BLaER1 (cell line): Measurements from ENCODE around the gene AKT3.
A peak's percentile ranks its signal among the peaks of the same experiment; 100 is the strongest.
"Not testable (repeated sequence)": the region's sequence is repeated elsewhere in the genome, so short reads cannot be mapped to it uniquely, and the experiment has no call there.

Experiments
- H3K27ac ChIP-seq: shearing (Covaris generic); formaldehyde crosslinking; 2 replicates; pipeline ENCODE4 v1.8.1; 2022
- H3K27me3 ChIP-seq: shearing (Covaris generic); formaldehyde crosslinking; 2 replicates; pipeline ENCODE4 v1.8.1; 2022
- H3K36me3 ChIP-seq: shearing (Covaris generic); formaldehyde crosslinking; 2 replicates; pipeline ENCODE4 v1.8.1; 2022
- H3K4me1 ChIP-seq: shearing (Covaris generic); formaldehyde crosslinking; 2 replicates; pipeline ENCODE4 v1.8.1; 2022
- H3K4me2 ChIP-seq: shearing (Covaris generic); formaldehyde crosslinking; 2 replicates; pipeline ENCODE4 v1.8.1; 2022
- H3K4me3 ChIP-seq: shearing (Covaris generic); formaldehyde crosslinking; 2 replicates; pipeline ENCODE4 v1.8.1; 2022
- H3K9ac ChIP-seq: shearing (Covaris generic); formaldehyde crosslinking; 2 replicates; pipeline ENCODE4 v1.8.1; 2022
- H3K9me3 ChIP-seq: shearing (Covaris generic); formaldehyde crosslinking; 2 replicates; pipeline ENCODE4 v1.8.1; 2022
- H4K20me1 ChIP-seq: shearing (Covaris generic); formaldehyde crosslinking; 2 replicates; pipeline ENCODE4 v1.8.1; 2022
- Cebpa-rat ChIP-seq: shearing (Covaris generic); IDR thresholded peaks from 2 replicates; pipeline ENCODE4 v1.8.1; 2022

AKT3 gene

GRCh38 chr1:243850202-243850451, at the start of gene AKT3:
Gene AKT3, minus strand, starts transcription at chr1:243850243. Its CDS starts 7,073 bp downstream, at chr1:243843170.
- Histone ChIP-seq H4K20me1 (peaks cover 38% of the 10 kb centered on the region), H3K27ac (peak within 1 kb of the TSS; percentile 94), H3K36me3 (no peaks in the 10 kb centered on the region), H3K4me1 (peaks cover 24% of the 10 kb centered on the region), H3K4me2 (peak within 1 kb of the TSS; percentile 85), H3K9ac (peak within 1 kb of the TSS; percentile 90), H3K27me3 (no peaks in the 10 kb centered on the region), H3K9me3 (no peaks in the 10 kb centered on the region), H3K4me3 (peak within 1 kb of the TSS; percentile 89)
- no peak for TF ChIP-seq Cebpa-rat

GRCh38 chr1:243898278-243898677, 48.2 kb upstream of the AKT3 start:
- H4K20me1 ChIP-seq, result no peaks in the 10 kb centered on the region
- H3K27ac ChIP-seq, result no peak overlapping the region
- no peaks in the 10 kb centered on the region for H3K4me1 ChIP-seq
- H3K27me3 ChIP-seq, result no peaks in the 10 kb centered on the region
- H3K36me3 ChIP-seq, result no peaks in the 10 kb centered on the region
- no peak for TF ChIP-seq Cebpa-rat
- H3K9ac ChIP-seq, result no peak overlapping the region
- no peak overlapping the region for H3K4me3 ChIP-seq
- no peaks in the 10 kb centered on the region for H3K9me3 ChIP-seq
- H3K4me2 ChIP-seq, result no peak overlapping the region

- no peaks in the 10 kb centered on the region for H3K9me3 ChIP-seq
- no peaks in the 10 kb centered on the region for H4K20me1 ChIP-seq
- no peak for TF ChIP-seq Cebpa-rat
- H3K27ac ChIP-seq, result no peak overlapping the region
- no peaks in the 10 kb centered on the region for H3K27me3 ChIP-seq
- no peaks in the 10 kb centered on the region for H3K4me1 ChIP-seq
- no peak overlapping the region for H3K9ac ChIP-seq
- no peak overlapping the region for H3K4me3 ChIP-seq
- no peaks in the 10 kb centered on the region for H3K36me3 ChIP-seq
- H3K4me2 ChIP-seq, result no peak overlapping the region
Observed at GRCh38 chr1:243896313-243896712, 46.3 kb upstream of the AKT3 start.

- H3K36me3 ChIP-seq, result no peaks in the 10 kb centered on the region
- H3K27me3 ChIP-seq, result no peaks in the 10 kb centered on the region
- no peak overlapping the region for H3K4me3 ChIP-seq
- H3K4me2 ChIP-seq, result no peak overlapping the region
- no peaks in the 10 kb centered on the region for H4K20me1 ChIP-seq
- H3K27ac ChIP-seq, result no peak overlapping the region
- no peak for TF ChIP-seq Cebpa-rat
- no peak overlapping the region for H3K9ac ChIP-seq
- H3K4me1 ChIP-seq, result no peaks in the 10 kb centered on the region
- no peaks in the 10 kb centered on the region for H3K9me3 ChIP-seq
Observed at GRCh38 chr1:243892456-243892855, 42.4 kb upstream of the AKT3 start.

- Histone ChIP-seq H3K4me1 (no peaks in the 10 kb centered on the region), H3K27ac (no peak overlapping the region), H3K36me3 (no peaks in the 10 kb centered on the region), H3K9me3 (no peaks in the 10 kb centered on the region), H3K9ac (no peak overlapping the region), H3K27me3 (no peaks in the 10 kb centered on the region), H4K20me1 (no peaks in the 10 kb centered on the region), H3K4me2 (no peak overlapping the region), H3K4me3 (no peak overlapping the region)
- no peak for TF ChIP-seq Cebpa-rat
Observed at GRCh38 chr1:243890576-243890975, 40.5 kb upstream of the AKT3 start.

GRCh38 chr1:243885806-243886205, 35.8 kb upstream of the AKT3 start:
- H3K9ac ChIP-seq, result no peak overlapping the region
- no peak overlapping the region for H3K4me3 ChIP-seq
- H3K27me3 ChIP-seq, result no peaks in the 10 kb centered on the region
- no peaks in the 10 kb centered on the region for H3K36me3 ChIP-seq
- H3K9me3 ChIP-seq, result no peaks in the 10 kb centered on the region
- no peak for TF ChIP-seq Cebpa-rat
- H4K20me1 ChIP-seq, result no peaks in the 10 kb centered on the region
- no peaks in the 10 kb centered on the region for H3K4me1 ChIP-seq
- H3K27ac ChIP-seq, result no peak overlapping the region
- H3K4me2 ChIP-seq, result no peak overlapping the region

GRCh38 chr1:243884603-243885002, 34.6 kb upstream of the AKT3 start:
- Histone ChIP-seq H3K36me3 (no peaks in the 10 kb centered on the region), H4K20me1 (no peaks in the 10 kb centered on the region), H3K4me3 (no peak overlapping the region), H3K4me2 (no peak overlapping the region), H3K9ac (no peak overlapping the region), H3K9me3 (no peaks in the 10 kb centered on the region), H3K4me1 (no peaks in the 10 kb centered on the region), H3K27ac (no peak overlapping the region), H3K27me3 (no peaks in the 10 kb centered on the region)
- no peak for TF ChIP-seq Cebpa-rat

GRCh38 chr1:243883551-243883950, 33.5 kb upstream of the AKT3 start:
- no peaks in the 10 kb centered on the region for H3K27me3 ChIP-seq
- no peak overlapping the region for H3K4me2 ChIP-seq
- H3K36me3 ChIP-seq, result no peaks in the 10 kb centered on the region
- H3K27ac ChIP-seq, result no peak overlapping the region
- no peak overlapping the region for H3K4me3 ChIP-seq
- H3K4me1 ChIP-seq, result no peaks in the 10 kb centered on the region
- no peak for TF ChIP-seq Cebpa-rat
- H4K20me1 ChIP-seq, result no peaks in the 10 kb centered on the region
- no peak overlapping the region for H3K9ac ChIP-seq
- no peaks in the 10 kb centered on the region for H3K9me3 ChIP-seq

- Histone ChIP-seq H3K9me3 (no peaks in the 10 kb centered on the region), H3K9ac (no peak overlapping the region), H3K4me1 (no peaks in the 10 kb centered on the region), H4K20me1 (no peaks in the 10 kb centered on the region), H3K36me3 (no peaks in the 10 kb centered on the region), H3K4me2 (no peak overlapping the region), H3K4me3 (no peak overlapping the region), H3K27ac (no peak overlapping the region), H3K27me3 (no peaks in the 10 kb centered on the region)
- no peak for TF ChIP-seq Cebpa-rat
Observed at GRCh38 chr1:243882276-243882675, 32.2 kb upstream of the AKT3 start.

- H3K27me3 ChIP-seq, H3K4me1 ChIP-seq, H3K4me3 ChIP-seq, H4K20me1 ChIP-seq, H3K4me2 ChIP-seq, H3K27ac ChIP-seq, H3K9ac ChIP-seq, H3K36me3 ChIP-seq: not testable (repeated sequence)
- H3K9me3 ChIP-seq, result peaks cover 36% of the 10 kb centered on the region
Observed at GRCh38 chr1:243877058-243877457, 27.0 kb upstream of the AKT3 start.

- no peak overlapping the region for H3K9ac ChIP-seq
- no peak overlapping the region for H3K4me3 ChIP-seq
- no peaks in the 10 kb centered on the region for H3K36me3 ChIP-seq
- no peaks in the 10 kb centered on the region for H3K9me3 ChIP-seq
- TF ChIP-seq Cebpa-rat, result no peak
- peaks cover 8% of the 10 kb centered on the region for H3K4me1 ChIP-seq
- H4K20me1 ChIP-seq, result no peaks in the 10 kb centered on the region
- no peak overlapping the region for H3K4me2 ChIP-seq
- H3K27ac ChIP-seq, result no peak overlapping the region
- no peaks in the 10 kb centered on the region for H3K27me3 ChIP-seq
Observed at GRCh38 chr1:243855616-243856318, 5.7 kb upstream of the AKT3 start.
